ENCODE results near the gene WWOX. TPM values are rescaled to one million over a fixed set of nuclear protein-coding genes. Genes with fewer than 3 reads are reported as not detected.

WWOX gene
- total RNA-seq, 1 donor from 2014 or later, result 17.8 TPM

GRCh38 chr16:78286065-78286464 lies 186.6 kb downstream of the WWOX start:
- no peaks in the 10 kb centered on the region for H3K27me3 Mint-ChIP-seq (ENCODE audit: insufficient read depth)
- no peak overlapping the region for H3K4me3 Mint-ChIP-seq
- H3K9me3 Mint-ChIP-seq, result no peaks in the 10 kb centered on the region
- H3K4me1 Mint-ChIP-seq (ENCODE audit: low read depth), result no peaks in the 10 kb centered on the region
- DNase-seq (ENCODE audit: low spot score), result no peak
- intact Hi-C loops (cut with micrococcal nuclease), result no loop called here
- no peak overlapping the region for H3K27ac Mint-ChIP-seq
- H3K36me3 Mint-ChIP-seq (ENCODE audit: low read depth), result no peaks in the 10 kb centered on the region

DNA sequence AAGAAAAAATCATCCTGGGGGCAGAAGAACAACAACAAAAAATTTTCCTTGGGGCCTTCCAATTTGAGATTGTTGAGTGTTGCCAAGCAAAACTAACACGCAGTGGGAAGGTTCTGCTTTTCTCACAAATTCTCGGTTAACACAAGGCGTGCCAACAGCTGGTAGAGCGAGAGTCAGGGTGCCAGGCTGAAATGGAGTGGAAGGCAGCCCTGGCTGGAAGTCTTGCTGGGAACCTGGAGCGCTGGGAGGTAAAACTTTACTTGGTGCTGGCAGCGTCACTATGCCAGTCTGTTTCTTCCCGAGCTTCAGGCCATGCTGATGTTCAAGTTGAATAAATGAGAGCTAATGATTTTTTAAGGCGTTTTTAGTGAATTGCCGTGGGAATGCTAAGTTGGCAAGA lies 189.4 kb downstream of the WWOX start:
- Mint-ChIP-seq H3K36me3 (ENCODE audit: low read depth) (no peaks in the 10 kb centered on the region), H3K27ac (no peak overlapping the region), H3K9me3 (no peaks in the 10 kb centered on the region), H3K4me3 (no peak overlapping the region), H3K27me3 (ENCODE audit: insufficient read depth) (no peaks in the 10 kb centered on the region), H3K4me1 (ENCODE audit: low read depth) (no peaks in the 10 kb centered on the region)
- DNase-seq (ENCODE audit: low spot score), result no peak
- intact Hi-C loops (cut with micrococcal nuclease), result no loop called here

DNA sequence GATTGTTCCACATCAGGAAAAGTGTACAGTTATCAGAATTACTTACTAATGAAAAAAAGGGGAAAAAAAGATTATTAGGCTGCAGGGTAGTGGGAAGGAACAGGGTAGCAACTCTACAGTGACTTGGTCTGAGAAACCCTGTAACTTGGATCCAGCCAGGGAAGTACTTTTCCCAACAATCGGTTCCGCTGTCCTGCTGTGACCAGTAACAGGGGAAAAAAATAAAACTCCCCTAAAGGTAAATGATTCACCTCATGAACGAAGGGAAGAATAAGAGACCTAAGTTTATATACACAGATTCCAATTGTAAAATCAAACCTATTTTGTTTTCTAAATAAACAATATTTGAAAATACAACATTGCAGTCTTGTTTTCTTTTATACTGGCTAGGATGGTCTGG lies 189.9 kb downstream of the WWOX start:
- Mint-ChIP-seq H3K4me1 (ENCODE audit: low read depth) (no peaks in the 10 kb centered on the region), H3K4me3 (no peak overlapping the region), H3K27ac (no peak overlapping the region), H3K27me3 (ENCODE audit: insufficient read depth) (no peaks in the 10 kb centered on the region), H3K36me3 (ENCODE audit: low read depth) (no peaks in the 10 kb centered on the region), H3K9me3 (no peaks in the 10 kb centered on the region)
- intact Hi-C loops (cut with micrococcal nuclease), result no loop called here
- no peak for DNase-seq (ENCODE audit: low spot score)

DNA sequence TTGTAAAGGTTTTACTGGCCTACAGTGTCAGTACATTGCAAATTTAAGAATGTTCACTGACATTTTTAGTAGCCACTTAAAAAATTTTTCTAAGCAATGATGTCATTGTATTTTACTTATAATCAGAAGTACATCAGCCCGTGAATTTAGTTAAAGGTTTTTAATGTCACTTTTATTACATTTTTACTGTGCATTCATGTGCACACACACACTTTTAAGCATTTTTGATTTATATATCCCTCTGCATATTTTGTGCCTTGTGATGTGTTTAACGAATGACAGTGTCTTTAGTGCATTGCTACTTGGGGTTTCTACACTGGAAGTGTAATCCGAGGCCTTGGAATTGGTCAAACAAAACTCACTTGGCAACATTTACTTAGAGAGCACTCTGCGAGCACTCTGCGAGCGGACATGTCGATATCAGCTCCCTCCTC lies 190.4 kb downstream of the WWOX start:
- Mint-ChIP-seq H3K27me3 (ENCODE audit: insufficient read depth) (no peaks in the 10 kb centered on the region), H3K9me3 (no peaks in the 10 kb centered on the region), H3K36me3 (ENCODE audit: low read depth) (no peaks in the 10 kb centered on the region), H3K27ac (no peak overlapping the region), H3K4me3 (no peak overlapping the region), H3K4me1 (ENCODE audit: low read depth) (no peaks in the 10 kb centered on the region)
- no peak for DNase-seq (ENCODE audit: low spot score)
- intact Hi-C loops (cut with micrococcal nuclease), result no loop called here

GRCh38 chr16:78290395-78290794 lies 190.9 kb downstream of the WWOX start:
- intact Hi-C loops (cut with micrococcal nuclease), result no loop called here
- Mint-ChIP-seq H3K4me1 (ENCODE audit: low read depth) (no peaks in the 10 kb centered on the region), H3K9me3 (no peaks in the 10 kb centered on the region), H3K27me3 (ENCODE audit: insufficient read depth) (no peaks in the 10 kb centered on the region), H3K27ac (no peak overlapping the region), H3K36me3 (ENCODE audit: low read depth) (no peaks in the 10 kb centered on the region), H3K4me3 (no peak overlapping the region)
- no peak for DNase-seq (ENCODE audit: low spot score)

GRCh38 chr16:78290872-78291591 lies 191.6 kb downstream of the WWOX start:
- H3K36me3 Mint-ChIP-seq (ENCODE audit: low read depth), result no peaks in the 10 kb centered on the region

DNA sequence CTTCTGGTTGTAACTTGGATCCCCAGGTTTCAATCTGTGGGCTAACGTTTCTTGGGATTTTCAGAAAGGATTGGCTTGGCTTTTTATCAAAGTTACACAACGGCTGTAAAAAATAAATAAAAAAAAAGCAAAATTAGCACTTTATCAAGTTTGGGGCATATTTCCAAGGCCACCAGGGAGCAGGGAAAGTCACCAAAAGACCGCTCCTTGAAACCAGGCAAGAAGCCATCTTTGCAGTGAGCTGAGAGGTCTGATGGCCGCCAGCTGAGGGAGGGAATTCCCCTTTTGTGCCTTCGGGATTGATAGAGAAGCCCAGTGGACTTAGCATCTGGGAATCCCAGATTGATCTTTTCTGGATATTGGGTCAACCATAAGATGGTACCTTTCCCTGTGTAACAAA lies 192.2 kb downstream of the WWOX start:
- Mint-ChIP-seq H3K4me1 (ENCODE audit: low read depth) (no peaks in the 10 kb centered on the region), H3K36me3 (ENCODE audit: low read depth) (no peaks in the 10 kb centered on the region), H3K27ac (no peak overlapping the region), H3K9me3 (no peaks in the 10 kb centered on the region), H3K4me3 (no peak overlapping the region), H3K27me3 (ENCODE audit: insufficient read depth) (no peaks in the 10 kb centered on the region)
- no peak for DNase-seq (ENCODE audit: low spot score)
- intact Hi-C loops (cut with micrococcal nuclease), result no loop called here

More at GRCh38 chr16:78290872-78291591, 191.6 kb downstream of the WWOX start:
- H3K27ac Mint-ChIP-seq, result no peak overlapping the region
- no peak for DNase-seq (ENCODE audit: low spot score)
- intact Hi-C loops (cut with micrococcal nuclease), result no loop called here
- no peak overlapping the region for H3K4me3 Mint-ChIP-seq
- H3K4me1 Mint-ChIP-seq (ENCODE audit: low read depth), result no peaks in the 10 kb centered on the region
- no peaks in the 10 kb centered on the region for H3K27me3 Mint-ChIP-seq (ENCODE audit: insufficient read depth)
- no peaks in the 10 kb centered on the region for H3K9me3 Mint-ChIP-seq

- H3K4me3 Mint-ChIP-seq, result no peak overlapping the region
- no peaks in the 10 kb centered on the region for H3K4me1 Mint-ChIP-seq (ENCODE audit: low read depth)
- DNase-seq (ENCODE audit: low spot score), result no peak
Measured at GRCh38 chr16:78292086-78292843, 192.8 kb downstream of the WWOX start.

DNA sequence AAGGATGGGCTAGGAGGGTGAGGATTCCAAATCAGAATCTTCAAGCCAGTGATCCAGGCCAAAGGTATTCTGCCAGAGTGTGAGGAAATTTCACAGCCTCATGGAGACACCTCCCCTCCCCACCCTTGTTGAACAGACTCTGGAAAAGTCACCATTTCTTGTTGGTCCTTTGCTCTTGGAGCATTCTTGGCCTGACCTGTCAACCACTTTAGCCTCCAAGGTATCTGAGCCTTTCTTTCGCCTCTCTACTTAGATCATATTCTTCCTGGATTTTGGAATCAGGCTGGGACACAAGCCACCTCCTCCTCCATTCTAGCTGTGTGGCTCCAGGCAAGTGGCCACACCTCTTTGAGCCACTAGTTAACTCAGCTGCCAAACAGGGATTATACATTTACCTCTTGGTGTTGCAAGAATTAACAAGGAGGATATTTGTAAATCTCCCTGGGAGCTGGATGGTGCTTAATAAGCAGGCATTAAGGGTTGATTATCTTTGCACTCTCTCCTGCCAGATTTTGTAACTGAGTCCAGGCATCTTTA lies 193.5 kb downstream of the WWOX start:
- no peaks in the 10 kb centered on the region for H3K27me3 Mint-ChIP-seq (ENCODE audit: insufficient read depth)
- H3K27ac Mint-ChIP-seq, result no peak overlapping the region
- no peak overlapping the region for H3K4me3 Mint-ChIP-seq
- intact Hi-C loops (cut with micrococcal nuclease), result no loop called here
- no peak for DNase-seq (ENCODE audit: low spot score)
- H3K36me3 Mint-ChIP-seq (ENCODE audit: low read depth), result no peaks in the 10 kb centered on the region
- peaks cover 1% of the 10 kb centered on the region for H3K9me3 Mint-ChIP-seq
- no peaks in the 10 kb centered on the region for H3K4me1 Mint-ChIP-seq (ENCODE audit: low read depth)

More at GRCh38 chr16:78292086-78292843, 192.8 kb downstream of the WWOX start:
- Mint-ChIP-seq H3K9me3 (no peaks in the 10 kb centered on the region), H3K36me3 (ENCODE audit: low read depth) (no peaks in the 10 kb centered on the region), H3K27me3 (ENCODE audit: insufficient read depth) (no peaks in the 10 kb centered on the region), H3K27ac (no peak overlapping the region)
- intact Hi-C loops (cut with micrococcal nuclease), result no loop called here

DNA sequence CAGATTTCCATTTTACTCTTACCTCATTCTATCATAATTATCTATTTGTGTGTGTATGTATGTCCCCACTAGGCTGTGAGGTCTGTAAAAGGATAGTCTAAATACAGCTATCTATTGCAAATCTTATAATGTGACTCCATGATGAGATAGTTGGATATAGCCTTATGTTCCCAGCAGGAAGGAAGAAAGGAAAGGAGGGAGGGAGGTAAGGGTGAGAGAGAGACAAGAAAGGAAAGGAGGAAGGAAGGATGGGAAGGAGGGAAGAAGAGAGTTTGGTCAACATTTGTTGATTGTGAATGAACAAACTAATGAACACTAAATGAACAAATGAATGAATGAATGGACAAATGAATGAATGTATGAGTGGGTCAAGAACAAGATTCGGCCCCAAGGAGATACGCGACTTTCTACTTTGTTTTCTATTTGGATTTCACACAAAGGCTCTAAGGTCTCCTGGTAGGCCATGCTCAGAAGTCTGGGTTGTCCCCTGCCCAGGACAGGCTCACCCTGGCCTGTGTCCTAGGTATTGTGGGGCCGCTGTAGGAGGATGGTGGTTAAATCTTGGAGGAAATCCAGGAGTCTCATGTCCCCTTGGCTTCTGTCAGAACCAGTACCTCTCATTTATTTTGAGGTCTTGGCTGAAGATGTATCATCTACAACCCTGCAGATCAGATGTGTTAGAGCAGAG lies 195.2 kb downstream of the WWOX start:
- Mint-ChIP-seq H3K4me3 (no peak overlapping the region), H3K27me3 (ENCODE audit: insufficient read depth) (no peaks in the 10 kb centered on the region), H3K36me3 (ENCODE audit: low read depth) (no peaks in the 10 kb centered on the region), H3K9me3 (peaks cover 3% of the 10 kb centered on the region), H3K4me1 (ENCODE audit: low read depth) (no peaks in the 10 kb centered on the region), H3K27ac (no peak overlapping the region)
- DNase-seq (ENCODE audit: low spot score), result no peak
- intact Hi-C loops (cut with micrococcal nuclease), result no loop called here

DNA sequence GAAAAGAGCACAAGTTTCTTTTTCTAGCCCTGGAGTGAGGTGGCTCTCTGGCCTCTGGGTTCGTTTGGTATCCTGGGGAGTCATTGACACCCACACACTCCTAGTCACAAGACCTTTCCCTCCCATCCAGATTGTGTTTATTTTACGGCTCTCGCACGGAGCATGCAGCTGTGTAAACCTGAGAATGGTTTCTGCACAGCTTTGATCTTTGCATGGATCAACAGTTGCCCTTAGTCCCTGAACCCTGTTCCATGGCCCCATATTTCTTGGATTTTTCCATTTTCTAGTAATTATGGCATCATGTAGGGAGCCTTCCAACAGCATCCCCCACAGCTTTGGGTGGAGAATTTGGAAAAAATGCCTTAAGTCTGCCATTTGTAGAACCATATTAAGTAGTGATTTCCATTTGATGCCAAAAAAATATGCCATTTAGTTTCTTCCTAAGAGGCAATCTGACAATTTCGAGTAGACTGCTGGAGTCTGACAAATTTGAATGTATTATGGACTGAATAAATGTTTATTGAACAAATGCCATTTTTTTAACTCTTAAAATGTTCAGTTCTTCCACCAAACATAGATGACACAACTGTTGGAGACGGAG lies 197.7 kb downstream of the WWOX start:
- Mint-ChIP-seq H3K36me3 (ENCODE audit: low read depth) (no peaks in the 10 kb centered on the region), H3K27ac (no peak overlapping the region), H3K4me1 (ENCODE audit: low read depth) (no peaks in the 10 kb centered on the region), H3K4me3 (no peak overlapping the region), H3K27me3 (ENCODE audit: insufficient read depth) (no peaks in the 10 kb centered on the region), H3K9me3 (peaks cover 3% of the 10 kb centered on the region)
- intact Hi-C loops (cut with micrococcal nuclease), result no loop called here
- no peak for DNase-seq (ENCODE audit: low spot score)

DNA sequence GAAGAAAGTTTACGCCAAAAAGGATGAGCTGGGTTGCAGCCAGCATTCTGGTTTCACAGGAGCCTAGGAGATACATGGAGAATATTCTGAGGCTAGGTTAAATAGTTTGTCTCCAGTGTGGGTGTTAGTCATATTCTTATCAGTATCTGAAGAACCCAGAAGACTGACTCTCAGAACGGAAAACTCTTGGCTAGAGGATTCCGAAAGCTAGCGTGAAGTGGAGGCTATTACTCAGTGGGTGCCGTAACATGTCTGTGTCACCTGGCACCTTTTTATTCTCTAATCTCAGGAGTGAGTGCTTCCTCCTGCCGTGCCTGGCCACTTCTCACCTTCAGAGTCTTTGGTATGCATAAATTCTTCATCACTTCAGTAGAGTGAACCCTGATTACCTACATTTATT lies 199.5 kb downstream of the WWOX start:
- H3K4me3 Mint-ChIP-seq, result no peak overlapping the region
- intact Hi-C loops (cut with micrococcal nuclease), result no loop called here
- no peak overlapping the region for H3K27ac Mint-ChIP-seq
- no peaks in the 10 kb centered on the region for H3K36me3 Mint-ChIP-seq (ENCODE audit: low read depth)
- H3K27me3 Mint-ChIP-seq (ENCODE audit: insufficient read depth), result no peaks in the 10 kb centered on the region
- H3K9me3 Mint-ChIP-seq, result peaks cover 3% of the 10 kb centered on the region
- no peak for DNase-seq (ENCODE audit: low spot score)
- no peaks in the 10 kb centered on the region for H3K4me1 Mint-ChIP-seq (ENCODE audit: low read depth)

All from activated T-helper 1 cell treated with anti-CD3 and anti-CD28 coated beads, Interleukin-12 subunit alpha, Interleukin-12 subunit beta, Interleukin-2, Interleukin-4 antibody, amounts not matched to agents 30 ng/mL and 10 ng/mL and 1 ng/mL, durations not matched to agents 14 hours and 24 hours and 36 hours (primary cell).